ENCODE measurements around the gene APOC3.

The APOC3 gene

DNA sequence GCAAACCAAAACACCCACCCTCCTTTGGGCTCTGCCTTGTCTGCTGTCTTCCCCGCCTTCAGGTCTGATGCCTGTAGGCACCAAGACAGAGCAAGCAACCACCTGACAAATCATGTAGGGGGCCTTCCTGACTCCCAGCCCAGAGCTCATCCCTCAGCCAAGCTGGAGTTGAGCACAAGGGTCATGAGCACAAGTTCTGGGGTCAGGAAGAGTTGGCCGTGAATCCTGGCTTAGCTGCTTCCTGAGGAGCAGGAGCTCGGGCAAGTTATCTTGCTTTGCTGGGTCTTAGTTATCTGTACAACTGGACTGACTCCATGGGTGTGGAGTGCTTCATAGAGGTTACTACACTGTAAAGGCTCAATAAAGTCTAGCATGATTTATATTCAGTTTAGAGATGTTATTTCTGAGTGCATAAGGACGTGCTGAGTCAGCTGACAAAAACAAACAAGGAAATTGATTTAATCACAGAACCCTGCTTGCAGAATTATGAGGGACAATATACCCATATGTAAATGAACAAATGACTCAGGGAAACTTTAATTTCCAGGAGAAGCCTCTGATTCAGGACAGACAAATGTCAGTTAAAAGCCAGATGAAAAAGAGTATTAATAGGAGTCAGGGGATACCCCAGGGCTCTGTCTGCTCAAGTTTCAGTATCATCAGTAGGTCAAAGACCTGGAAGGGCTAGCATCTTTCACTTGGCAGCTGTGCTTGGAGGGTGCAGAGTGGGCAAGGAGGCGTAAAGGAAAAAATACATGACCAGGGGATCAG is 22.7 kb downstream of the APOC3 start:
- DNase-seq (ENCODE audit: low read depth): no peak
- H3K4me3 ChIP-seq (ENCODE audit: low read length): no peak overlapping the region
- TF ChIP-seq, protein P1, sequence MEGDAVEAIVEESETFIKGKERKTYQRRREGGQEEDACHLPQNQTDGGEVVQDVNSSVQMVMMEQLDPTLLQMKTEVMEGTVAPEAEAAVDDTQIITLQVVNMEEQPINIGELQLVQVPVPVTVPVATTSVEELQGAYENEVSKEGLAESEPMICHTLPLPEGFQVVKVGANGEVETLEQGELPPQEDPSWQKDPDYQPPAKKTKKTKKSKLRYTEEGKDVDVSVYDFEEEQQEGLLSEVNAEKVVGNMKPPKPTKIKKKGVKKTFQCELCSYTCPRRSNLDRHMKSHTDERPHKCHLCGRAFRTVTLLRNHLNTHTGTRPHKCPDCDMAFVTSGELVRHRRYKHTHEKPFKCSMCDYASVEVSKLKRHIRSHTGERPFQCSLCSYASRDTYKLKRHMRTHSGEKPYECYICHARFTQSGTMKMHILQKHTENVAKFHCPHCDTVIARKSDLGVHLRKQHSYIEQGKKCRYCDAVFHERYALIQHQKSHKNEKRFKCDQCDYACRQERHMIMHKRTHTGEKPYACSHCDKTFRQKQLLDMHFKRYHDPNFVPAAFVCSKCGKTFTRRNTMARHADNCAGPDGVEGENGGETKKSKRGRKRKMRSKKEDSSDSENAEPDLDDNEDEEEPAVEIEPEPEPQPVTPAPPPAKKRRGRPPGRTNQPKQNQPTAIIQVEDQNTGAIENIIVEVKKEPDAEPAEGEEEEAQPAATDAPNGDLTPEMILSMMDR (conservative IDR thresholded peaks at IDR 0.05; ENCODE audit: low read depth, low read length): no peak

GRCh38 chr11:116853461-116854073 is 23.9 kb downstream of the APOC3 start:
- peak; percentile 39 for DNase-seq (ENCODE audit: low read depth)
- TF ChIP-seq, protein P1 (conservative IDR thresholded peaks at IDR 0.05; ENCODE audit: low read depth, low read length): no peak

GRCh38 chr11:116855413-116855812 is 25.7 kb downstream of the APOC3 start:
- TF ChIP-seq, protein P1 (conservative IDR thresholded peaks at IDR 0.05; ENCODE audit: low read depth, low read length): no peak
- no peak for DNase-seq (ENCODE audit: low read depth)
- H3K4me3 ChIP-seq (ENCODE audit: low read length): no peak overlapping the region

More at GRCh38 chr11:116853461-116854073, 23.9 kb downstream of the APOC3 start:
- no peak overlapping the region for H3K4me3 ChIP-seq (ENCODE audit: low read length)

- TF ChIP-seq, protein P1 (conservative IDR thresholded peaks at IDR 0.05; ENCODE audit: low read depth, low read length): no peak
- H3K4me3 ChIP-seq (ENCODE audit: low read length): no peak overlapping the region
- DNase-seq (ENCODE audit: low read depth): no peak
These were observed 26.7 kb downstream of the APOC3 start for GRCh38 chr11:116856423-116856822.

GRCh38 chr11:116857316-116857715 is 27.6 kb downstream of the APOC3 start:
- TF ChIP-seq, protein P1 (conservative IDR thresholded peaks at IDR 0.05; ENCODE audit: low read depth, low read length): no peak
- DNase-seq (ENCODE audit: low read depth): no peak

GRCh38 chr11:116857936-116858335 is 28.2 kb downstream of the APOC3 start:
- H3K4me3 ChIP-seq (ENCODE audit: low read length): no peak overlapping the region
- TF ChIP-seq, protein P1 (conservative IDR thresholded peaks at IDR 0.05; ENCODE audit: low read depth, low read length): no peak
- DNase-seq (ENCODE audit: low read depth): no peak

More at GRCh38 chr11:116857316-116857715, 27.6 kb downstream of the APOC3 start:
- no peak overlapping the region for H3K4me3 ChIP-seq (ENCODE audit: low read length)

- DNase-seq (ENCODE audit: low read depth): no peak
- H3K4me3 ChIP-seq (ENCODE audit: low read length): no peak overlapping the region
- TF ChIP-seq, protein P1 (conservative IDR thresholded peaks at IDR 0.05; ENCODE audit: low read depth, low read length): no peak
These were observed 29.5 kb downstream of the APOC3 start for GRCh38 chr11:116859175-116859574.

Data from retinal pigment epithelial cell (primary cell).